ENCODE data around the gene PHTF2.
"Not testable (repeated sequence)": the region's sequence is repeated elsewhere in the genome, so short reads cannot be mapped to it uniquely, and the experiment has no call there.

PHTF2 gene

DNA sequence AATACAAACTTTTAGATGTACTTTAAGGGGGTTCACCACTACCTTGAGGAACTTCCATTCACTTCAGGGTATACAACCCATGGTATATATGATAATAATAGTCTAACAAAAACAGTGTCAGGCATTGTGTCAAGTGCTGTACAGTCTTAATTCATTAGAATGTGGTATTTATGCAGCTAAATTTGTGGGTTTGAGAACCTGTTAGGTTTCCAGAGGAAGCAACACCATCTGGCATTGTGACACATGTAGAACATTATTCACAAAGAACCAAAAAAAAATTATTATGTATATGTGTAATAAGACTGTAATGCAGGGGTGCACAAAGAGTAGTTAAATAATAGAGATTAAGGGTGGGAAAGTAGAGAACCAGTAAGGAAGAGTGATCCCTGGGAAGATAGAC, 26.7 kb upstream of the PHTF2 start:
- no peak for TF ChIP-seq POLR2AphosphoS5 (IDR thresholded peaks at IDR 0.05; ENCODE audit: low read depth, low read length)
- TF ChIP-seq POLR2A (IDR thresholded peaks at IDR 0.05; ENCODE audit: low read depth, low read length), result no peak
- TF ChIP-seq TAF1 (IDR thresholded peaks at IDR 0.05; ENCODE audit: borderline replicate concordance, low read depth, low read length), result no peak
- FAIRE-seq (no peak), DNase-seq (ENCODE audit: insufficient read length) (no peak)

- peak; percentile 69 for FAIRE-seq
- TF ChIP-seq POLR2AphosphoS5 (IDR thresholded peaks at IDR 0.05; ENCODE audit: low read depth, low read length), result no peak
- no peak for DNase-seq (ENCODE audit: insufficient read length)
Observed at GRCh38 chr7:77778535-77778934, 20.0 kb upstream of the PHTF2 start.

GRCh38 chr7:77782383-77782782, 16.2 kb upstream of the PHTF2 start:
- no peak for DNase-seq (ENCODE audit: insufficient read length)
- TF ChIP-seq POLR2AphosphoS5 (IDR thresholded peaks at IDR 0.05; ENCODE audit: low read depth, low read length), result no peak
- peak; percentile 36 for FAIRE-seq

DNA sequence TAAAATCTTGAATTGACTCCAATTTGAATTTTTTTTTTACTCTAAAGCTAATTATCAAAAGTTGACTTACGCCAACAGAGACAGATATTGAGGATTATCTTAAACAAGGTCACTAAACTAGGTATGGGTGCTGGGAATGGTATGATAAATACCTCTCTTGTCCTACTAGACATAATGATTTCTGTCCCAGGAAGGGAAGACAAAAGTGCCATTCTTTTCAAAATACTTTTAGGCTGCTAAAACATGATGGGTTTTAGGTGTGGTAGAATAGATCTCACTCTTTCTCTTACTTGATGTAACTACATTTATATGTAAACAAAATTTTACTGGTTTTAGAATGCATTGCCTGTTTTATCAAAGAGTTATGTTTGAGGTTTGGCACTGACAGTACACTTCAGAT, 15.5 kb upstream of the PHTF2 start:
- no peak for TF ChIP-seq TAF1 (IDR thresholded peaks at IDR 0.05; ENCODE audit: borderline replicate concordance, low read depth, low read length)
- TF ChIP-seq POLR2AphosphoS5 (IDR thresholded peaks at IDR 0.05; ENCODE audit: low read depth, low read length), result no peak
- no peak for TF ChIP-seq POLR2A (IDR thresholded peaks at IDR 0.05; ENCODE audit: low read depth, low read length)
- FAIRE-seq (no peak), DNase-seq (ENCODE audit: insufficient read length) (no peak)

DNA sequence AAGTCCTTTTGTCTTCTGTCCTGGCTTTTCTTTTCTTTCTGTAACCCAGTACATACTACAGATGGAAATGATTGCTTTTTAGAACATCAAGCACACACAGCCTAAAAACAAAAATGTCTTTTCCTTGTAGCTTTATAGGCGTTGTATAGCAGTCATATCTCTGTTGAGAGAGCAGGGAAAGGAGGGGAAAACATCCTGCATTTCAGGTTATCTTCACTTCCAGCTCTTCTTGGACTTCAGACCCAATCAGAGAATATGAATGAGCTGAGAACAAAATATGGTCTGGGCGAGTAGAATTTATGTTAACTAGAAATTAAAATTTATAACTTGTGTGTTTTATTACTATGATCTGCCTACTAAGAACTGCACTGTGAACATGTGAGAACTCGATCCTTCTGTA, 15.0 kb upstream of the PHTF2 start:
- DNase-seq (ENCODE audit: insufficient read length) (no peak), FAIRE-seq (no peak)

GRCh38 chr7:77784426-77784825, 14.1 kb upstream of the PHTF2 start:
- not testable (repeated sequence) for DNase-seq (ENCODE audit: insufficient read length); FAIRE-seq

More for the DNA sequence above, 15.0 kb upstream of the PHTF2 start:
- no peak for TF ChIP-seq POLR2A (IDR thresholded peaks at IDR 0.05; ENCODE audit: low read depth, low read length)
- TF ChIP-seq POLR2AphosphoS5 (IDR thresholded peaks at IDR 0.05; ENCODE audit: low read depth, low read length), result no peak
- TF ChIP-seq TAF1 (IDR thresholded peaks at IDR 0.05; ENCODE audit: borderline replicate concordance, low read depth, low read length), result no peak

GRCh38 chr7:77786018-77786417, 12.6 kb upstream of the PHTF2 start:
- TF ChIP-seq POLR2AphosphoS5 (IDR thresholded peaks at IDR 0.05; ENCODE audit: low read depth, low read length) (no peak), POLR2A (IDR thresholded peaks at IDR 0.05; ENCODE audit: low read depth, low read length) (no peak), TAF1 (IDR thresholded peaks at IDR 0.05; ENCODE audit: borderline replicate concordance, low read depth, low read length) (no peak)
- no peak for FAIRE-seq
- DNase-seq (ENCODE audit: insufficient read length), result no peak

GRCh38 chr7:77786741-77787140, 11.8 kb upstream of the PHTF2 start:
- no peak for FAIRE-seq
- DNase-seq (ENCODE audit: insufficient read length), result no peak
- TF ChIP-seq TAF1 (IDR thresholded peaks at IDR 0.05; ENCODE audit: borderline replicate concordance, low read depth, low read length) (no peak), POLR2AphosphoS5 (IDR thresholded peaks at IDR 0.05; ENCODE audit: low read depth, low read length) (no peak), POLR2A (IDR thresholded peaks at IDR 0.05; ENCODE audit: low read depth, low read length) (no peak)

- no peak for FAIRE-seq
- no peak for DNase-seq (ENCODE audit: insufficient read length)
- TF ChIP-seq POLR2A (IDR thresholded peaks at IDR 0.05; ENCODE audit: low read depth, low read length) (no peak), POLR2AphosphoS5 (IDR thresholded peaks at IDR 0.05; ENCODE audit: low read depth, low read length) (no peak), TAF1 (IDR thresholded peaks at IDR 0.05; ENCODE audit: borderline replicate concordance, low read depth, low read length) (no peak)
Observed at GRCh38 chr7:77788327-77788902, 10.2 kb upstream of the PHTF2 start.

- no peak for TF ChIP-seq POLR2AphosphoS5 (IDR thresholded peaks at IDR 0.05; ENCODE audit: low read depth, low read length)
- TF ChIP-seq TAF1 (IDR thresholded peaks at IDR 0.05; ENCODE audit: borderline replicate concordance, low read depth, low read length), result no peak
- TF ChIP-seq POLR2A (IDR thresholded peaks at IDR 0.05; ENCODE audit: low read depth, low read length), result no peak
- FAIRE-seq (no peak), DNase-seq (ENCODE audit: insufficient read length) (no peak)
Observed at GRCh38 chr7:77791336-77791735, 7.2 kb upstream of the PHTF2 start.

- TF ChIP-seq POLR2A (IDR thresholded peaks at IDR 0.05; ENCODE audit: low read depth, low read length) (no peak), POLR2AphosphoS5 (IDR thresholded peaks at IDR 0.05; ENCODE audit: low read depth, low read length) (no peak), TAF1 (IDR thresholded peaks at IDR 0.05; ENCODE audit: borderline replicate concordance, low read depth, low read length) (no peak)
- FAIRE-seq (no peak), DNase-seq (ENCODE audit: insufficient read length) (no peak)
Observed at GRCh38 chr7:77791956-77792355, 6.6 kb upstream of the PHTF2 start.

DNA sequence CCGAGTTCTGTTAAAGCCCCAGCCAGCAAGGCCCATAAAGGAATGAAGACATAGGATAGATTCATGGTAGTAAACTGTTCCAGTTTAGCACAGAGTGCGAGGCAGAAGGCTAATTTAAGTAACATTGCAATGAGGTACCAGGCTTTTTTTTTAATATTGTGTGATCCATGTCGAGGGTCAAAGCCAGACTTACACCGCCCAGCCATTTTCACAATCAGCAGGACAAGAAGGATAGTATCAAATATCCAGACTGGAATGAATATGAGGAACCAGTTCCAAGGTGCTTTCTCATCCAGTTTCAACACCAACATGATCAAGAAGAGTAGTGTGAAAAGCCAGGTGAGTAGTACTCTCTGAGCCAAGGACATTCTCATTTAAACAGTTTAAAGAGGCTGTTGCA, 4.6 kb upstream of the PHTF2 start:
- no peak for DNase-seq (ENCODE audit: insufficient read length)
- TF ChIP-seq POLR2A (IDR thresholded peaks at IDR 0.05; ENCODE audit: low read depth, low read length), result no peak
- no peak for TF ChIP-seq TAF1 (IDR thresholded peaks at IDR 0.05; ENCODE audit: borderline replicate concordance, low read depth, low read length)
- no peak for TF ChIP-seq POLR2AphosphoS5 (IDR thresholded peaks at IDR 0.05; ENCODE audit: low read depth, low read length)
- no peak for FAIRE-seq

GRCh38 chr7:77796109-77796508, 2.5 kb upstream of the PHTF2 start:
- DNase-seq (ENCODE audit: insufficient read length) (no peak), FAIRE-seq (no peak)
- TF ChIP-seq POLR2A (IDR thresholded peaks at IDR 0.05; ENCODE audit: low read depth, low read length) (no peak), POLR2AphosphoS5 (IDR thresholded peaks at IDR 0.05; ENCODE audit: low read depth, low read length) (no peak), TAF1 (IDR thresholded peaks at IDR 0.05; ENCODE audit: borderline replicate concordance, low read depth, low read length) (no peak)

Data from GM12892 (cell line).